ENCODE data around the gene PCNP. TPM values are rescaled to one million over a fixed set of nuclear protein-coding genes. Genes with fewer than 3 reads are reported as not detected.
"Not testable (repeated sequence)": the region's sequence is repeated elsewhere in the genome, so short reads cannot be mapped to it uniquely, and the experiment has no call there.

The PCNP gene
- total RNA-seq, 2 donors from 2014 or later, result 78.9 to 131 TPM

- no peaks in the 10 kb centered on the region for H3K9me3 ChIP-seq
- TF ChIP-seq, protein P1, sequence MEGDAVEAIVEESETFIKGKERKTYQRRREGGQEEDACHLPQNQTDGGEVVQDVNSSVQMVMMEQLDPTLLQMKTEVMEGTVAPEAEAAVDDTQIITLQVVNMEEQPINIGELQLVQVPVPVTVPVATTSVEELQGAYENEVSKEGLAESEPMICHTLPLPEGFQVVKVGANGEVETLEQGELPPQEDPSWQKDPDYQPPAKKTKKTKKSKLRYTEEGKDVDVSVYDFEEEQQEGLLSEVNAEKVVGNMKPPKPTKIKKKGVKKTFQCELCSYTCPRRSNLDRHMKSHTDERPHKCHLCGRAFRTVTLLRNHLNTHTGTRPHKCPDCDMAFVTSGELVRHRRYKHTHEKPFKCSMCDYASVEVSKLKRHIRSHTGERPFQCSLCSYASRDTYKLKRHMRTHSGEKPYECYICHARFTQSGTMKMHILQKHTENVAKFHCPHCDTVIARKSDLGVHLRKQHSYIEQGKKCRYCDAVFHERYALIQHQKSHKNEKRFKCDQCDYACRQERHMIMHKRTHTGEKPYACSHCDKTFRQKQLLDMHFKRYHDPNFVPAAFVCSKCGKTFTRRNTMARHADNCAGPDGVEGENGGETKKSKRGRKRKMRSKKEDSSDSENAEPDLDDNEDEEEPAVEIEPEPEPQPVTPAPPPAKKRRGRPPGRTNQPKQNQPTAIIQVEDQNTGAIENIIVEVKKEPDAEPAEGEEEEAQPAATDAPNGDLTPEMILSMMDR (IDR thresholded peaks at IDR 0.05), result no peak
- no peak overlapping the region for H3K4me3 ChIP-seq
- H3K27ac ChIP-seq, result no peak overlapping the region
- DNase-seq (ENCODE audit: low spot score), result no peak
- no peaks in the 10 kb centered on the region for H3K4me1 ChIP-seq (ENCODE audit: control insufficient read depth in 1 of 2, low read depth in 2 of 2)
- no peaks in the 10 kb centered on the region for H3K36me3 ChIP-seq
- no peaks in the 10 kb centered on the region for H3K27me3 ChIP-seq (replicated peaks; ENCODE audit: insufficient read depth)
- ATAC-seq (ENCODE audit: insufficient number of reproducible peaks, low FRiP score, low read depth), result no peak
These were observed 24.5 kb upstream of the PCNP start for GRCh38 chr3:101549473-101549872.

DNA sequence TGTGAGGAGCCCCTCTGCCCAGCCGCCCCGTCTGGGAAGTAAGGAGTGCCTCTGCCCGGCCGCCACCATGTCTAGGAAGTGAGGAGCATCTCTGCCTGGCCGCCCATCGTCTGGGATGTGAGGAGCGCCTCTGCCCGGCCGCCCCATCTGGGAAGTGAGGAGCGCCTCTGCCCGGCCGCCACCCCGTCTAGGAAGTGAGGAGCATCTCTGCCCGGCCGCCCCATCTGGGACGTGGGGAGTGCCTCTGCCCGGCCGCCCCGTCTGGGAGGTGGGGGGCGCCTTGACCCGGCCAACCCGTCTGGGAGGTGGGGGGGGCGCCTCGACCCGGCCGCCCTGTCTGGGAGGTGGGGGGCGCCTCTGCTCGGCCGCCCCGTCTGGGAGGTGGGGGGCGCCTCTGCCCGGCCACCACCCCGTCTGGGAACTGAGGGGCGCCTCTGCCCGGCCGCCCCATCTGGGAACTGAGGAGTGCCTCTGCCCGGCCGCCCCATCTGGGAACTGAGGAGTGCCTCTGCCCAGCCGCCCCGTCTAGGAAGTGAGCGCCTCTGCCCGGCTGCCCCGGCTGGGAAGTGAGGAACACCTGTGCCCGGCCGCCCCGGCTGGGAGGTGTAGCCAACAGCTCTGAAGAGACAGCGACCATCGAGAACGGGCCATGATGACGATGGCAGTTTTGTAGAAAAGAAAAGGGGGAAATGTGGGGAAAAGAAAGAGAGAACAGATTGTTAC lies 22.5 kb upstream of the PCNP start:
- ATAC-seq (ENCODE audit: insufficient number of reproducible peaks, low FRiP score, low read depth); H3K27me3 ChIP-seq (replicated peaks; ENCODE audit: insufficient read depth); H3K4me3 ChIP-seq; H3K27ac ChIP-seq; DNase-seq (ENCODE audit: low spot score); H3K36me3 ChIP-seq; H3K4me1 ChIP-seq (ENCODE audit: control insufficient read depth in 1 of 2, low read depth in 2 of 2); H3K9me3 ChIP-seq: not testable (repeated sequence)

- H3K9me3 ChIP-seq; H3K27ac ChIP-seq; DNase-seq (ENCODE audit: low spot score); H3K4me1 ChIP-seq (ENCODE audit: control insufficient read depth in 1 of 2, low read depth in 2 of 2); H3K36me3 ChIP-seq; ATAC-seq (ENCODE audit: insufficient number of reproducible peaks, low FRiP score, low read depth); H3K27me3 ChIP-seq (replicated peaks; ENCODE audit: insufficient read depth); H3K4me3 ChIP-seq: not testable (repeated sequence)
These were observed 20.6 kb upstream of the PCNP start for GRCh38 chr3:101553381-101553780.

DNA sequence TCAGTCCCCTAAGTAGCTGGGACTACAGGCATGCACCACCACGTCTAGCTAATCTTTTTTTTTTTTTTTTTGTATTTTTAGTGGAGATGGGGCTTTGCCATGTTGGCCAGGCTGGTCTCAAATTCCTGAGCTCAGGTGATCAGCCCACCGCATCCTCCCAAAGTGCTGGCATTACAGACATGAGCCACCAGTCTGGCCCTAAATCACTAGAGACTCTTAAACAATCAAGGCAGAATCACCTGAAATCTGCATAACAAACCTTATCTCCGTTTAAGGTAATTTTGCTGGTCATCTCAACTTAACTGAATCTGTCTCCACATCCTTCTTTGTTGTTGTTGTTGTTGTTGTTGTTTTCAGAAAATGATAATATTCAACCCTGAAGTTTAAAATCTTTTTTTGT lies 17.9 kb upstream of the PCNP start:
- no peaks in the 10 kb centered on the region for H3K36me3 ChIP-seq
- TF ChIP-seq, protein P1 (IDR thresholded peaks at IDR 0.05), result no peak
- H3K27me3 ChIP-seq (replicated peaks; ENCODE audit: insufficient read depth), result no peaks in the 10 kb centered on the region
- no peaks in the 10 kb centered on the region for H3K9me3 ChIP-seq
- no peaks in the 10 kb centered on the region for H3K4me1 ChIP-seq (ENCODE audit: control insufficient read depth in 1 of 2, low read depth in 2 of 2)
- no peak overlapping the region for H3K4me3 ChIP-seq
- no peak overlapping the region for H3K27ac ChIP-seq
- ATAC-seq (ENCODE audit: insufficient number of reproducible peaks, low FRiP score, low read depth) (no peak), DNase-seq (ENCODE audit: low spot score) (no peak)

DNA sequence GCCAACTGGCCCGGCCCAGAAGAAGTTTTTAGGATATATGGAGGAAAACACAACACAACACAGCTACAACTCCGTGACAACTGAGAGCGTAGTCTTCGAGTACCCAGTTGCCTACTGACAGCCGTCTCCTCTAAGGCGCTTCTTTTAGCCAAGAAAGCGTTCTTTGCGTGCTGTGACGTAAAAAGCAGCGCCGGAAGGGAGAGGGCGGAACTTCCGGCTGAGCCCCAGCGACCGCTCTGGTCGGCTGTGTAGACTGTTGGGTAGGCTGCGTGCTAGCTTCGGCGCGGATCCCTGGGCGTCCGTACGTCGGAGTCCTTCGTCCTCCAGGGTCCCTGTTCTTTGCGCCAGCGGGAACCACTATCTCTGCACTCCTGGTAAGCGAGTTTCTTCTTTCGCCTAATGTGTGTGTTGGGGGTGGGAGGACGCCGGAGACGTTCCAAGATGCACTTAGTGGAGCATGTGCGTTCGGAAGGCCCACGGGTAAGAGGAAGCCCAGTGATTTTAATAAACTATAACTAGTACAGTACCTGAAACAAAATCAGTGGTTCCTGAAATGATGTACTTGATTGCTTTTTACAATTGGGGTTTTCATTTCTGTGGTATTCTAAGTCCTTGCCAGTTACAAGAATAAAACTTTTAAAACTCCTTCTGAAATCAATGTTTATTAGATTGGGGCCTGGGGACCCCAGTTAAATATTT lies 12.2 kb upstream of the PCNP start, which contains the start of gene TRMT10C:
TRMT10C (plus strand) TSS at position 239 of the 699 bp plus-strand sequence. CDS start 2,914 bp downstream, outside the sequence.
- Histone ChIP-seq H3K27me3 (replicated peaks; ENCODE audit: insufficient read depth) (no peaks in the 10 kb centered on the region), H3K36me3 (peaks cover 15% of the 10 kb centered on the region), H3K9me3 (no peaks in the 10 kb centered on the region), H3K4me1 (ENCODE audit: control insufficient read depth in 1 of 2, low read depth in 2 of 2) (peaks cover 14 to 15% of the 10 kb centered on the region in 2 donors), H3K27ac (peak within 1 kb of the TSS; percentile 94 to 95), H3K4me3 (peak within 1 kb of the TSS; percentile 78)
- TF ChIP-seq, protein P1 (IDR thresholded peaks at IDR 0.05), result no peak
- DNase-seq (ENCODE audit: low spot score) (peak; percentile 40), ATAC-seq (ENCODE audit: insufficient number of reproducible peaks, low FRiP score, low read depth) (peak; percentile 91)

GRCh38 chr3:101567528-101568317 lies 6.3 kb upstream of the PCNP start:
- H3K36me3 ChIP-seq, result peaks cover 17% of the 10 kb centered on the region
- H3K27me3 ChIP-seq (replicated peaks; ENCODE audit: insufficient read depth), result no peaks in the 10 kb centered on the region
- ATAC-seq (ENCODE audit: insufficient number of reproducible peaks, low FRiP score, low read depth), result no peak
- no peak overlapping the region for H3K4me3 ChIP-seq
- H3K9me3 ChIP-seq, result no peaks in the 10 kb centered on the region
- H3K27ac ChIP-seq, result no peak overlapping the region
- no peak for DNase-seq (ENCODE audit: low spot score)
- TF ChIP-seq, protein P1 (IDR thresholded peaks at IDR 0.05), result no peak
- peaks cover 11 to 13% of the 10 kb centered on the region in 2 donors for H3K4me1 ChIP-seq (ENCODE audit: control insufficient read depth in 1 of 2, low read depth in 2 of 2)

All from thoracic aorta (tissue), 2 donors.